HL-60/S4 (cell line): ENCODE data around the gene TMEM88.

Experiments
- in situ Hi-C: fragments of 300-500 bp; cut with MboI; formaldehyde crosslinking; loops from 2 replicates; pipeline ENCODE4 v1.14.3; 2022; ENCODE audit warnings: low sequenced_read_pairs

TMEM88 gene

GRCh38 chr17:7832431-7832830, 22.4 kb upstream of the TMEM88 start:
- in situ Hi-C loops, result no loop called here

GRCh38 chr17:7833011-7833794, 21.7 kb upstream of the TMEM88 start:
- in situ Hi-C loops, result no loop called here

- in situ Hi-C loops, result no loop called here
These were observed 20.9 kb upstream of the TMEM88 start, which contains the start of gene KDM6B for GRCh38 chr17:7833795-7834541. Gene KDM6B (plus strand): TSS chr17:7834217. CDS start chr17:7845555, 11,338 bp downstream.

GRCh38 chr17:7834542-7834956, 20.3 kb upstream of the TMEM88 start:
- in situ Hi-C loops, result no loop called here

GRCh38 chr17:7834957-7835813, 19.7 kb upstream of the TMEM88 start:
- in situ Hi-C loops, result no loop called here

- in situ Hi-C loops, result no loop called here
These were observed 18.9 kb upstream of the TMEM88 start for GRCh38 chr17:7835814-7836595.

- in situ Hi-C loops, result no loop called here
These were observed 18.1 kb upstream of the TMEM88 start for GRCh38 chr17:7836596-7837407.

GRCh38 chr17:7837408-7838088, 17.3 kb upstream of the TMEM88 start:
- in situ Hi-C loops, result no loop called here

GRCh38 chr17:7838090-7839075, 16.5 kb upstream of the TMEM88 start:
- in situ Hi-C loops, result no loop called here

- in situ Hi-C loops, result no loop called here
These were observed 15.5 kb upstream of the TMEM88 start for GRCh38 chr17:7839190-7839875.

GRCh38 chr17:7839876-7840261, 15.0 kb upstream of the TMEM88 start:
- in situ Hi-C loops, result no loop called here

- in situ Hi-C loops, result no loop called here
These were observed 14.4 kb upstream of the TMEM88 start for GRCh38 chr17:7840441-7840840.

- in situ Hi-C loops, result no loop called here
These were observed 14.0 kb upstream of the TMEM88 start for GRCh38 chr17:7840875-7841274.

- in situ Hi-C loops, result no loop called here
These were observed 13.4 kb upstream of the TMEM88 start for GRCh38 chr17:7841396-7841914.

GRCh38 chr17:7841915-7842379, 12.9 kb upstream of the TMEM88 start:
- in situ Hi-C loops, result no loop called here

GRCh38 chr17:7842380-7843256, 12.2 kb upstream of the TMEM88 start:
- in situ Hi-C loops, result no loop called here
